Ishikawa (cell line): ENCODE results near the gene CPNE9.

Experiments
- CEBPB ChIP-seq: IDR thresholded peaks from 2 replicates; pipeline ENCODE4 v1.6.1; 2012
- CREB1 ChIP-seq: IDR thresholded peaks from 2 replicates; pipeline ENCODE4 v1.6.1; 2012; ENCODE audit warnings: low read depth
- EGR1 ChIP-seq: IDR thresholded peaks from 2 replicates; pipeline ENCODE4 v1.6.1; 2012
- EP300 ChIP-seq: IDR thresholded peaks from 2 replicates; pipeline ENCODE4 v1.6.1; 2012; ENCODE audit warnings: borderline replicate concordance
- RAD21 ChIP-seq: IDR thresholded peaks from 2 replicates; pipeline ENCODE4 v1.6.1; 2012; ENCODE audit warnings: low read depth
- REST ChIP-seq: IDR thresholded peaks from 2 replicates; pipeline ENCODE4 v1.6.1; 2012; ENCODE audit warnings: low read depth, mild to moderate bottlenecking
- TAF1 ChIP-seq: IDR thresholded peaks from 2 replicates; pipeline ENCODE4 v1.6.1; 2012; ENCODE audit warnings: low read depth, mild to moderate bottlenecking
- TCF12 ChIP-seq: IDR thresholded peaks from 2 replicates; pipeline ENCODE4 v1.6.1; 2012; ENCODE audit warnings: low read depth
- YY1 ChIP-seq: IDR thresholded peaks from 2 replicates; pipeline ENCODE4 v1.6.1; 2012; ENCODE audit warnings: low read depth
- TF ChIP-seq, protein P1 (sequence below): IDR thresholded peaks from 2 replicates; pipeline ENCODE4 v1.6.1; 2012
- TF ChIP-seq, protein P2 (sequence below): IDR thresholded peaks from 2 replicates; pipeline ENCODE4 v1.6.1; 2012

DNA sequence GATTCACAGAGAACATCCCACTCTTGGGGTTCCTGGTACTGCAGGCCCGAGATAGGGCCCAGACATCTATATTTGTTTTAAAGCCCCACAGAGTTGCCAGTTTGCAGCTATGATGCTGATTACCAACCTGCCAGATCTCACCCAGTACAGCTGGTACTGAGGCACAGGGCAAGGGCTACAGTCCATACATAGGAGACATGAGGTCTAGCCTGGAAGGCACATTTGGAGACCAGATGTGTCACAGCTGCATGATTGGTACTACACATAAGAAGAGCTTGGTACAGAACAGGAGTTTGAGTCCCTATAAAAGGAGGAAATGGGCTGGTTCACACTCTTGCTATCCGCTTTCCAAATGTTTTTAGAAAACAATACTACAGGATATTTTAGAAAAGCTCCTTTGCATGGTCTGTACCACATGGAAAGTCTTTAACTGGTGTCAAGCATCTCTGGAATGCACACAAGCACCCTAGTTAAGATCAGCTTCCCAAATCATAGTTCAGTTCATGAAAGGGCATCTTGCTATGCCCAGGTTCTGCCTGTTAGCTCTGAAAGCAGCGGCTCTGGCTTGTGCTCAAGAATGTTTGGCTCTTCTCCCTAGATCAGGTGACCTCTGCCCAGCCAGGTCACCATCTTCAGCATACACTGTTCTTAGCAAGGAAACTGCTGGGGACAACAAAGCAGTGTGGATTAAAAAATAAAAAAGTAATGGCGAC, 33.8 kb upstream of the CPNE9 start:
- TF ChIP-seq EGR1 (no peak), EP300 (no peak), YY1 (no peak), CEBPB (no peak), TCF12 (no peak), RAD21 (no peak), REST (no peak), TAF1 (no peak), CREB1 (no peak)
- TF ChIP-seq, protein P1, sequence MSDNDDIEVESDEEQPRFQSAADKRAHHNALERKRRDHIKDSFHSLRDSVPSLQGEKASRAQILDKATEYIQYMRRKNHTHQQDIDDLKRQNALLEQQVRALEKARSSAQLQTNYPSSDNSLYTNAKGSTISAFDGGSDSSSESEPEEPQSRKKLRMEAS = no peak
- TF ChIP-seq, protein P2, sequence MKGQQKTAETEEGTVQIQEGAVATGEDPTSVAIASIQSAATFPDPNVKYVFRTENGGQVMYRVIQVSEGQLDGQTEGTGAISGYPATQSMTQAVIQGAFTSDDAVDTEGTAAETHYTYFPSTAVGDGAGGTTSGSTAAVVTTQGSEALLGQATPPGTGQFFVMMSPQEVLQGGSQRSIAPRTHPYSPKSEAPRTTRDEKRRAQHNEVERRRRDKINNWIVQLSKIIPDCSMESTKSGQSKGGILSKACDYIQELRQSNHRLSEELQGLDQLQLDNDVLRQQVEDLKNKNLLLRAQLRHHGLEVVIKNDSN = peak; percentile 71
